Spleen (tissue), 11 donors: ENCODE measurements around the gene TUT1. TPM values are rescaled to one million over a fixed set of nuclear protein-coding genes. Genes with fewer than 3 reads are reported as not detected.

ENCODE experiments used
- DNase-seq: peaks from one replicate; pipeline ENCODE4 v3.0.0-alpha.2; 2020
- H3K27ac ChIP-seq, 8 donors: fragments of 200-600 bp; sonication (generic) in 7 of 8; 1 replicate in 4 of 8; 2 replicates in 4 of 8; pipeline versions ENCODE4 v1.5.0 to v1.8.0; 2016 to 2021; ENCODE audit warnings: inconsistent platforms in 4 of 8, mild to moderate bottlenecking in 4 of 8, moderate library complexity in 1 of 8
- H3K27me3 ChIP-seq, 7 donors: fragments of 200-600 bp; sonication (generic) in 6 of 7; replicated peaks in 1 of 7; 1 replicate in 4 of 7; 2 replicates in 3 of 7; pipeline versions ENCODE4 v1.5.0 to v1.8.0; 2016 to 2021; ENCODE audit warnings: inconsistent platforms in 3 of 7, mild to moderate bottlenecking in 1 of 7
- H3K36me3 ChIP-seq, 6 donors: fragments of 200-600 bp; sonication (generic) in 5 of 6; 1 replicate in 4 of 6; 2 replicates in 2 of 6; pipeline versions ENCODE4 v1.5.0 to v1.8.0; 2016 to 2021; ENCODE audit warnings: inconsistent platforms in 2 of 6
- H3K4me1 ChIP-seq, 6 donors: fragments of 200-600 bp; sonication (generic) in 5 of 6; 1 replicate in 3 of 6; 2 replicates in 3 of 6; pipeline versions ENCODE4 v1.5.0 to v1.8.0; 2016 to 2021; ENCODE audit warnings: inconsistent platforms in 3 of 6
- H3K4me3 ChIP-seq, 8 donors: fragments of 200-600 bp; sonication (generic) in 7 of 8; 1 replicate in 4 of 8; 2 replicates in 4 of 8; pipeline versions ENCODE4 v1.5.0 to v1.8.0; 2016 to 2021; ENCODE audit warnings: inconsistent platforms in 4 of 8, mild to moderate bottlenecking in 4 of 8, moderate library complexity in 2 of 8
- H3K9me3 ChIP-seq, 8 donors: fragments of 200-600 bp; sonication (generic) in 7 of 8; 1 replicate in 4 of 8; 2 replicates in 4 of 8; pipeline versions ENCODE4 v1.5.0 to v1.8.0; 2016 to 2021; ENCODE audit warnings: inconsistent platforms in 4 of 8
- CTCF ChIP-seq, 11 experiments: fragments of 200-600 bp in 7 of 11; fragments of 450-650 bp in 4 of 11; sonication (generic) in 4 of 11; IDR thresholded peaks in 8 of 11; conservative IDR thresholded peaks in 3 of 11; 1 replicate in 7 of 11; 2 replicates in 4 of 11; pipeline versions ENCODE4 v1.4.0 to v1.8.0; 2016 to 2021; ENCODE audit warnings: antibody characterized with exemption in 11 of 11, inconsistent platforms in 4 of 11, mild to moderate bottlenecking in 1 of 11
- POLR2A ChIP-seq, 3 donors: fragments of 450-650 bp; IDR thresholded peaks; one replicate each; pipeline ENCODE4 v1.5.1; 2017; ENCODE audit warnings: antibody characterized with exemption in 3 of 3, mild to moderate bottlenecking in 1 of 3
- POLR2AphosphoS5 ChIP-seq, 3 donors: sonication (generic); formaldehyde crosslinking; IDR thresholded peaks; one replicate each; pipeline ENCODE4 v1.5.1; 2017; ENCODE audit warnings: antibody characterized with exemption in 3 of 3
- WGBS, 5 donors: extraction: QIAGEN DNeasy Blood & Tissue Kit in 3 of 5; methylation state at CpG; one replicate each; pipeline versions ENCODE4 v1.1.5 to v1.1.7; 2013 to 2018; 5-methylcytosine and 5-hydroxymethylcytosine counted together
- intact Hi-C: fragments of 100-400 bp; cut with DNase I; formaldehyde crosslinking; loops from one replicate; pipeline ENCODE4 v1.15.0; 2023; ENCODE audit warnings: low total_unique reads
- polyA plus RNA-seq, 3 donors: library from polyadenylated mRNA; stranded (reverse); fragments of 200-250 nt; gene quantifications; one replicate each; pipeline ENCODE4 v1.2.1, GENCODE V29; 2013
- total RNA-seq, 7 donors: library from RNA; depleted of rRNA in 3 of 7; stranded (reverse); fragments of >200 nt in 3 of 7; fragmentation: NEBNext Ultra II Directional in 4 of 7; extraction: Animal tissue kit (Norgen Biotek cat#: 25700) in 4 of 7; gene quantifications; one replicate each; pipeline versions ENCODE4 v1.1.0 to v1.2.1, GENCODE V29; 2016 to 2021
- donor health status: healthy with polysubstance abuse.
- donor health status: DM: no; HTN: no; CAD: no; lungs with moderate emphysema.
- donor health status: DM: no; HTN: no; CAD: no.
- donor health status: Bipolar disorder and iron deficiency.
- donor health status: healthy.
- donor health status: DM: no; HTN: no; CAD: no.
- donor health status: DM: yes; HTN: yes; CAD: no.

TUT1 gene
- total and polyA plus RNA-seq, 10 donors = 14.4 to 30.9 (median 18.5) TPM

DNA sequence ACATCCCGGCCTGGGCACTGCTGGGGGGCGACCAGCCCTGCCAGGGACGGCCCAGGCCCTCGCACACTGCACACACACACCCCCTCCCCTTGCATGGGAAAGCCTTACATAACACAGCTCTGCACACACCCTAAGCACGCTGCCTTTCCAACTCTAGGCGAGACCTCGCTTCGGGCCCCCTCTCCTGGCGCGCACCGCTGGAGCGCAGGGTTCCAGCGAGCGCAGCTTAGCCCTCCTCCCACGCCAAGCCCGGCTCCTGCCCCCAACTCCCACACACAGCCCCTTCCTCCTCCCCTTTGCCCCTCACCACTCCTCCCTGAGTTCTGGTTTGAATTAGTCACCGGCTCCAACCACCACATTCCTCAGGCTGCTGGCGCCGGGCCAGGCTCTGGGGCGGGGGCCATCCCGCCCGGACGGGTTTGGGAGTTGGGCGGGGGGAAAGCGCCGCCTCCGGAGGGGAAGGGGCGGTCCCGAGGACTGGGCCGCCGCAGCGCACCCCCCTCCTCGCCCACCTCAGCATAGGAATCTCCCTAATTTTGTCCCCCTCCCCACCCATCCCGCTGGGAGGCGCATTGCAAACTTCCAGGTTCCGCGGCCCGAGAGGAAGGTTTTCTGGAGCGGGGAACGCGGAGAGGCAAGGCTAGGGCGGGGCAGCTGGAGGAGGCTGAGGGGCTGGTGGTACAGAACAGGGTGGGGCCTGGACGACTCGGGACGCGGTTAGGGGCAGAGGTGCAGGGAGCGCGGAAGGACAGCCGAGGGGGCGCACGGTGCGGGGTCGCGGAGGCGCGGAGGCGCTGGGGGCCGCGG is 45.7 kb downstream of the TUT1 start:
- DNase-seq = peak; percentile 87
- H3K36me3 ChIP-seq = no peaks in the 10 kb centered on the region
- TF ChIP-seq POLR2AphosphoS5 (IDR thresholded peaks at IDR 0.05) (peak; percentile 65 to 83 (median 68)), POLR2A (IDR thresholded peaks at IDR 0.05) (no peak), CTCF (IDR thresholded peaks at IDR 0.05 in 8 of 11, conservative IDR thresholded peaks at IDR 0.05 in 3 of 11) (no peak)
- 0 to 1% (median 1%) methylated on average over 47 to 59 of the region's 59 CpGs for WGBS, 5 donors
- intact Hi-C loops = no loop called here
- peaks cover 36 to 89% (median 74%) of the 10 kb centered on the region in 6 donors for H3K4me1 ChIP-seq
- peak overlapping the region; percentile 74 to 94 (median 90) for H3K27ac ChIP-seq
- H3K4me3 ChIP-seq = peak overlapping the region; percentile 60 to 98 (median 79)
- H3K27me3 ChIP-seq = peaks cover 0 to 38% (median 16%) of the 10 kb centered on the region in 7 donors
- H3K9me3 ChIP-seq = no peaks in the 10 kb centered on the region

DNA sequence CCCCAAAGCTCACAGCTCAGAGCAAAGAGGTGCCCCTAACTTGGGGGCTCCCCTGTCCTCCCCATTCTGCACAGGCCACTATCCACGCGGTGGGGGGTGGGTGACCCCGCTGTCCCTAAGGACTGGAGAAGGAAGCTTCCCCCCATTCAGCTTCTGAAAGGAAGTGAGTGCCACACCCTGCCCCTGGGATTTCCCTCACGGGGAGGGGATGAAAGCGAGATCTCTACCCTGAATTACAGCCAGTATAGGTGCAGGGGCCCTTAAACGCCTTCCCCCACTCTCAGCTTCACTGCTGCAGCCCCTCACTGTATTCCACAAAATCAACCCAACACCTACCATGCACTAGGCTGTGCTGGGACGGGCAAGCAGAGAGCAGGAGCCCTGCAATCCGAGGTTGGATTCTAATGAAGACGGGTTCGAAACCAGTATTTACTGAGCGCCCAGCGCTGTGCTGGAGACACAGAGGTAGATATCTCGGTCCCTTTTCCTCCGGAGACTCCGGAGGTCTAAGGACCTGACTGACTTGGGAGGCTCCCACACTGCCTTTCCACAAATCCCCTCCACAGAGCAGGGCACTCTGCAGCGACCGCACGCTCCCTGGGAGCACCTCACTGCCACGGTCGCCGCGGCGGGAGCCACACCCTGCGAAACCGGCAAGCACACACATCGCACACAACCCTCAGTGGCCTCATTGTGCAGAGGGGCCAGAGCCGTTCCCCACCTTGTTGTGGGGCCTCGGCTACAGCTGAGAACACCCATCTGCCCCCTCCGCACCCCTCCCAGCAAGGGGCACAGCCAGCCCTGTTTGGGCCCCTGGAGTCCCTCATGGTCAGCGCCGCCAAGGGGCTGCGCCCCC is 46.5 kb downstream of the TUT1 start:
- 2 to 8% (median 5%) methylated on average over 23 to 32 of the region's 32 CpGs for WGBS, 5 donors
- H3K27me3 ChIP-seq = peaks cover 0 to 38% (median 16%) of the 10 kb centered on the region in 7 donors
- intact Hi-C loops = loop anchor here (5.0 kb wide), 1 partner anchor 123 kb away; no protein-coding TSS in a partner anchor

DNA sequence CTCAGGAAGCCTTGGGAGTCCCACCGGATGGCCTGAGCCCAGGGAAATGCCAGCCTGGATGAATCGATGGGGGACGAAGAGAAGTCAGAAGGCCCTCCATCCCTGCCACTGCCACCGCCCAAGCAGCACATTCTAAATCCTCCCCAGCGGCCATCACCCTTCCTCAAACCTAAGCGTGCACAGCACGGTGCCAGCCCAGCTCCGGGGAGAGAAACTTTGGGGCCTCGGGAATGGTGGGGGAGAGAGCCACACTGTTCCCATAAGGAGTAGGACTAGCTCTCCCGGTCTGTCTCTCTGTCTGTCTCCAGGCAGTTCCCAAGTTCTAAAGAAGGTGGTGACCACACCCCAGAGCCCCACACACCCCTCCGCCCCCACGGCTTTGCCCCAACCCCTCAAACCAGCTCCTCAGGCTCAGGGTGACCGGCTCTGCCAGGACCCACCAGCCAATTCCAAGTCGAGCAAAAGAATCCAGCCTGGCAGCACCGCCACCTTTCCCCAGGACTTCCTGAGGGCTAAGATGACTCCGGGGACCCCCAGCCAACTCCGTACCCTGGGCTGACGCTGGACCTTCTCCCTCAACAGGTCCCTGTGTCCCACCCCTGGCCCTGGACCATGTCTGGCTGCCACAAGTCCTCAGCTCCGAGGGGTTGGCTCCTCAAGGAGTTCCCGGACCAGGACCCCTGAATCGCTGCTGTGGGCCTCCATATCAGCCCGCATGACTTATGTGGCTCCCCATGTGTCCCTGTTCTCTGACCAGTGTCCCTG is 47.5 kb downstream of the TUT1 start:
- intact Hi-C loops = loop anchor here (5.0 kb wide), 1 partner anchor 122 kb away; no protein-coding TSS in a partner anchor
- Histone ChIP-seq H3K4me1 (peaks cover 54 to 93% (median 89%) of the 10 kb centered on the region in 6 donors), H3K27ac (peak overlapping the region; percentile 74 to 94 (median 90)), H3K4me3 (peak overlapping the region; percentile 14 to 98 (median 78)), H3K36me3 (no peaks in the 10 kb centered on the region), H3K27me3 (peaks cover 0 to 38% (median 16%) of the 10 kb centered on the region in 7 donors), H3K9me3 (no peaks in the 10 kb centered on the region)
- TF ChIP-seq POLR2AphosphoS5 (IDR thresholded peaks at IDR 0.05) = no peak
- 64 to 73% (median 71%) methylated on average over 18 to 22 of the region's 22 CpGs for WGBS, 5 donors
- no peak for DNase-seq

More for the DNA sequence above, 46.5 kb downstream of the TUT1 start:
- H3K27ac ChIP-seq = peak overlapping the region; percentile 74 to 94 (median 90)
- no peak for DNase-seq
- H3K4me1 ChIP-seq = peaks cover 45 to 89% (median 80%) of the 10 kb centered on the region in 6 donors
- peak overlapping the region; percentile 60 to 98 (median 79) for H3K4me3 ChIP-seq
- no peak for TF ChIP-seq POLR2AphosphoS5 (IDR thresholded peaks at IDR 0.05)
- no peak for TF ChIP-seq CTCF (IDR thresholded peaks at IDR 0.05 in 8 of 11, conservative IDR thresholded peaks at IDR 0.05 in 3 of 11)
- no peak for TF ChIP-seq POLR2A (IDR thresholded peaks at IDR 0.05)
- H3K9me3 ChIP-seq = no peaks in the 10 kb centered on the region
- no peaks in the 10 kb centered on the region for H3K36me3 ChIP-seq
